Lower leg skin (tissue), 3 donors: ENCODE measurements around the gene FLII.

ENCODE experiments used
- CTCF ChIP-seq, 3 donors: fragments of 450-650 bp; IDR thresholded peaks; one replicate each; pipeline ENCODE4 v1.5.1; 2016; ENCODE audit warnings: antibody characterized with exemption in 3 of 3, mild to moderate bottlenecking in 3 of 3, moderate library complexity in 2 of 3
- POLR2A ChIP-seq, 2 donors: fragments of 450-650 bp; IDR thresholded peaks; one replicate each; pipeline ENCODE4 v1.6.1; 2016 to 2017; ENCODE audit warnings: antibody characterized with exemption in 2 of 2, mild to moderate bottlenecking in 1 of 2, moderate library complexity in 1 of 2

- TF ChIP-seq CTCF (IDR thresholded peaks at IDR 0.05) (no peak), POLR2A (IDR thresholded peaks at IDR 0.05) (no peak)
These were observed 33.4 kb downstream of the FLII start, which contains the start of gene LLGL1 for GRCh38 chr17:18225121-18225641.
